Activated CD4-positive, alpha-beta T cell treated with anti-CD3 and anti-CD28 coated beads, Interleukin-2, amount 10 ng/mL, durations not matched to agents 7 days and 5 days (primary cell): Measurements from ENCODE around the gene MLLT6. TPM values are rescaled to one million over a fixed set of nuclear protein-coding genes. Genes with fewer than 3 reads are reported as not detected.
"Not testable (repeated sequence)": the region's sequence is repeated elsewhere in the genome, so short reads cannot be mapped to it uniquely, and the experiment has no call there.

Source experiments
- CTCF ChIA-PET: fragments of 350-600 bp; sonication (Branson Sonifier 250); formaldehyde crosslinking; loops from one replicate; lab custom pipeline; 2021; ENCODE audit warnings: antibody characterized with exemption; lab: Charles Lee
- POLR2A ChIA-PET: fragments of 350-600 bp; sonication (Branson Sonifier 250); formaldehyde crosslinking; loops from one replicate; lab custom pipeline; 2021; ENCODE audit warnings: antibody characterized with exemption; lab: Charles Lee
- DNase-seq: peaks from one replicate; pipeline ENCODE4 v3.0.0-alpha.2; 2020
- H3K27ac Mint-ChIP-seq: one replicate; pipeline ENCODE4 v1.8.0; 2021; ENCODE audit warnings: mild to moderate bottlenecking, moderate library complexity, mixed read lengths
- H3K27me3 Mint-ChIP-seq: one replicate; pipeline ENCODE4 v1.8.0; 2021; ENCODE audit warnings: mixed read lengths
- H3K36me3 Mint-ChIP-seq: one replicate; pipeline ENCODE4 v1.8.0; 2021; ENCODE audit warnings: low read depth, mixed read lengths
- H3K4me1 Mint-ChIP-seq: one replicate; pipeline ENCODE4 v1.8.0; 2021; ENCODE audit warnings: mixed read lengths
- H3K4me3 Mint-ChIP-seq: one replicate; pipeline ENCODE4 v1.8.0; 2021; ENCODE audit warnings: mild to moderate bottlenecking, moderate library complexity, mixed read lengths
- H3K9me3 Mint-ChIP-seq: one replicate; pipeline ENCODE4 v1.8.0; 2021; ENCODE audit warnings: mixed read lengths
- total RNA-seq, 2 experiments: library from RNA; stranded (reverse); gene quantifications; one replicate each; pipeline ENCODE4 v1.2.3, GENCODE V29; 2021

The MLLT6 gene
- total RNA-seq, 2 experiments from 2014 or later = 251 to 264 TPM

DNA sequence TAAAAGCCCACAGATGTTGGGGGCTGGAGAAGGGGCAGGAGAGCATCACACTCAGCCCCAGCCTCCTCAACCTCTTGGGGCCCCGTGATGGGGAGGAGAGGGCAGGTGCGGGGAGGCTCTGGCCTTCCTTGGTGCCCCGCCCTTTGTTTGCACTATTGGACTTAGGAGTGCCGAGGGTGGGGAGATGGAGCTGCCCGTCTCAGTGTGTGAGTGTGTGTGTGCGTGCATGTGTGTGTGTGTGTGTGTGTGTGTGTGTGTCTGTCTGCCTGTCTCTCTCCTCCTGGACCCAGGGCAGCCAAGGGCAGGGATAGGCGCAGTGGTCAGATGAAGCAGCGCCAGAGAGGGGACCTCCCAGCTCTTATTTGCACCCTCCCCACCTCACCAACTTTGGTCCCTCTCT, 21.1 kb downstream of the MLLT6 start:
- H3K36me3 Mint-ChIP-seq = peaks cover 34% of the 10 kb centered on the region
- not testable (repeated sequence) for H3K9me3 Mint-ChIP-seq, DNase-seq, H3K4me3 Mint-ChIP-seq, H3K27me3 Mint-ChIP-seq
- CTCF ChIA-PET = interaction anchor here (1.9 kb wide), 1 partner anchor 10 kb away, joined by 5 read pairs; no protein-coding TSS in a partner anchor
- H3K4me1 Mint-ChIP-seq = peaks cover 55% of the 10 kb centered on the region
- H3K27ac Mint-ChIP-seq = peak overlapping the region; percentile 66
- POLR2A ChIA-PET = interaction anchor here (0.6 kb wide), 1 partner anchor 11 kb away, joined by 4 read pairs; no protein-coding TSS in a partner anchor

DNA sequence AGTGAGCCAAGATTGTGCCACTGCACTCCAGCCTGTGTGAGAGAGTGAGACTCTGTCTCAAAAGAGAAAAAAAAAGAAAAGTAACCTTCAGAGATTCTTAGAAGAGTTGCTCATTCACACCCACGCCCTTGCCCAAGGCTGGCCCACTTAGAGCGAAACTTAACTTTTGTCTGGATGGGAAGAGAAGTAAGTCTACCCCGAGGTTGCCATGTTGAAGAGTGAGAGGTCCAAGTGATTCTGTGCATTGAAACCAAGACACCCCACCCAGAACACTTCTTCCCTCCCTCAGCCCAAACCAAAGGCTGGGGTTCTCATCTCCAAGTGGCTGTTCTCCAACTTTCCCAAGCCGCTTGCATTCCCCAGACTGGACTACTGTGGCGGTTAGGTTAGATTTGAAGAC, 22.7 kb downstream of the MLLT6 start:
- Mint-ChIP-seq H3K4me1 (peaks cover 70% of the 10 kb centered on the region), H3K27me3 (no peaks in the 10 kb centered on the region), H3K4me3 (peak overlapping the region; percentile 42), H3K9me3 (peaks cover 5% of the 10 kb centered on the region), H3K27ac (peak overlapping the region; percentile 87), H3K36me3 (peaks cover 38% of the 10 kb centered on the region)
- CTCF ChIA-PET = interaction anchor here (0.9 to 2.3 kb wide), 8 partner anchors 17 to 479 kb away, joined by 3 to 10 read pairs (median 6); partner anchors contain the start of gene MLLT6
- POLR2A ChIA-PET = interaction anchor here (0.8 kb wide), 1 partner anchor 23 kb away, joined by 3 read pairs; the partner anchor contains the start of gene MLLT6
- DNase-seq = peak; percentile 55

DNA sequence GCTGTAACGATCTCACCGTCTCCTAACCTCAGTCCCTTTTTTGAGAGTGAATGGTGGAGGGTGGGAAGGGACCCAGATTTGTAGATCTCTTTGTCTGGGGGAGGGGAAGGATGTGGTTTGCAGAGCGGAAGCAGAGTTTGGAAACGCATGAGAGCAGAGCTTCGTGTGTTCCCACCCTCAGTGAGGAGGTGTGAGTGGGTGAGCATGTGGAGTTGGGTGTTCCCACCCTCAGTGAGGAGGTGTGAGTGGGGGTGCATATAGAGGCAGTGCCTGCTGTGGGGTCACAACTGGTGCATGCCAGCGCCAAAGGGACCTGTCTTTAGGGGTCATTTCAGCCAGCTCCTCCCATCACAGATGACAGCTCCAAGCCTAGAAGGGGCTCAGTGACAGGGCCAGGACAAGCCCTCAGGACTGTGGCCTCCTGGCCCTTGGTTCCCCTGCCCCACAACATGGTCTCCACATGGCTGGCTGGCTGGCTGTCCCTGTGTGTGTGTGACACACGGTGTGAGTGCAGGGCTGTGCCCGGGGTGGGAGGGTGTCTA, 23.3 kb downstream of the MLLT6 start:
- peaks cover 42% of the 10 kb centered on the region for H3K36me3 Mint-ChIP-seq

DNA sequence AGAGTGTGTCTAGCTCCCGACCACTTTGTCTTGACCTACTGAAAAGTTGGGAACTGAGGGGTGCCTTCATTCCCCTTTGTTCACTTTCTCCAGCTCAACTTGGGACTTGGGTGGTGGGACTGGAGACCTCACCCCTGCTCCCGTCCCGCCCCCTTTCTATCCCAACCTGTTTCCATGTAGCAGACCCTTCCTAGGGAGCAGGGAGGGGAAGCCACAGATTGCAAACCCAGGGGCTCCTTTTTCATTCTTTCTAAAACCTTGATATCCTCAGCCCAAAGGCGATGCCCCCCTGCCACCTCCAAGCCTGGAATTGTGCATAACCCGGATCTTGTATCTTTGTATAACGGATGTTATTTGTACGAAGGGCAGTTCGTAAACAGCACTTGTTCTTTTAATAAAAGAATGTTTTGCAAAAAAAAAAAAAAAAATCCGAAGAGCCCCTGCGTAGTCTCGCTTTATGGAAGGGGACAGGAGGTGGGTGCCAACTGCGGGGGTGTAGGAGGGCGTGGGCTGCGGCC, 24.4 kb downstream of the MLLT6 start:
- no peaks in the 10 kb centered on the region for H3K27me3 Mint-ChIP-seq
- H3K27ac Mint-ChIP-seq = peak overlapping the region; percentile 87
- no peak for DNase-seq
- POLR2A ChIA-PET = interaction anchor here (1.3 to 1.4 kb wide), 2 partner anchors 23 to 25 kb away, joined by 5 to 7 read pairs; partner anchors contain the start of gene MLLT6
- peak overlapping the region; percentile 68 for H3K4me3 Mint-ChIP-seq
- peaks cover 5% of the 10 kb centered on the region for H3K9me3 Mint-ChIP-seq
- H3K4me1 Mint-ChIP-seq = peaks cover 78% of the 10 kb centered on the region
- CTCF ChIA-PET = interaction anchor here (1.2 to 2.3 kb wide), 7 partner anchors 10 to 53 kb away, joined by 4 to 10 read pairs (median 7); partner anchors contain the start of gene MLLT6
- peaks cover 40% of the 10 kb centered on the region for H3K36me3 Mint-ChIP-seq

More for the DNA sequence above, 23.3 kb downstream of the MLLT6 start:
- Mint-ChIP-seq H3K4me3 (peak overlapping the region; percentile 42), H3K4me1 (peaks cover 72% of the 10 kb centered on the region), H3K27ac (peak overlapping the region; percentile 87), H3K9me3 (peaks cover 5% of the 10 kb centered on the region), H3K27me3 (no peaks in the 10 kb centered on the region)
- ChIA-PET POLR2A (interaction anchor here (0.6 to 1.4 kb wide), 5 partner anchors 9 to 24 kb away, joined by 3 to 10 read pairs (median 5); partner anchors contain the start of gene MLLT6), CTCF (interaction anchor here (0.9 to 2.3 kb wide), 13 partner anchors 9 to 478 kb away, joined by 3 to 10 read pairs (median 5); partner anchors contain the start of genes EPOP and MLLT6)
- peak; percentile 84 for DNase-seq

DNA sequence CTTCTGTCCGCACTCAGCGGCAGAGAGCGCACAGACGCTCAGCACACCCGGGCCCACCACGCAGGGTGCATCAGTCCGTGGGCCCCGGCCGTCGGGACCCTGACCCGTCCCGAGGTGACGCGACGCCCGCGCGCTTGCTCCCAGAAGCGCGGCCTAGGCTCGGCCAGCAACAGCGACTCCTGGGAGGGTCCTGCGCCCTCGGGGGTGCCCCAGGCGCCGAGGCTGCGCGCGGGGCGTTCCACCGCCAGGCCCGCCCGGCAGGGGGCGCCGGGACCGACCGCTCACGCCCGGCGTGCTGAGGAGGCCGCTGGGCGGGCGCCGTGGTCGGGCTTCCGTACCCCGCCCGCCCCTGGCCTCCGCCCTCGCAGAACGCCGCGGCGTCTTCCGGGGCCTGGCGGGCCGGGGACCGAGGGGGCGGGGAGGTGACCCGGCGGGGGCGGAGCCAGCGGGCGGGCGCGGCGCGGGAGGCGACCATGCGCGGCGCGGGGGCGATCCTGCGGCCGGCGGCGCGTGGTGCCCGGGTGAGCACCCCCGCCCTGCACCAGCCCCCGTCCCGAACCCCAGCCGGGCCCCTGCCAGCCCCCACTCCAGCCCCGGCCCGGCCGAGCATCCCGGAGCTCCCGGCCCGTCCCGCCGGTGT, 24.9 kb downstream of the MLLT6 start, which contains the start of gene CISD3:
Gene CISD3, plus strand, starts transcription at position 456 of the 640 bp plus-strand sequence. Its CDS starts 18 bp downstream, at position 474.
- DNase-seq = peak; percentile 85
- Mint-ChIP-seq H3K27ac (peak within 1 kb of the TSS; percentile 91), H3K4me1 (peaks cover 77% of the 10 kb centered on the region), H3K27me3 (no peaks in the 10 kb centered on the region), H3K4me3 (peak within 1 kb of the TSS; percentile 97), H3K9me3 (peaks cover 5% of the 10 kb centered on the region), H3K36me3 (peaks cover 37% of the 10 kb centered on the region)
- ChIA-PET POLR2A (no interaction called here), CTCF (interaction anchor here (0.5 to 2.3 kb wide), 7 partner anchors 11 to 303 kb away, joined by 3 to 16 read pairs (median 4); no protein-coding TSS in a partner anchor)

DNA sequence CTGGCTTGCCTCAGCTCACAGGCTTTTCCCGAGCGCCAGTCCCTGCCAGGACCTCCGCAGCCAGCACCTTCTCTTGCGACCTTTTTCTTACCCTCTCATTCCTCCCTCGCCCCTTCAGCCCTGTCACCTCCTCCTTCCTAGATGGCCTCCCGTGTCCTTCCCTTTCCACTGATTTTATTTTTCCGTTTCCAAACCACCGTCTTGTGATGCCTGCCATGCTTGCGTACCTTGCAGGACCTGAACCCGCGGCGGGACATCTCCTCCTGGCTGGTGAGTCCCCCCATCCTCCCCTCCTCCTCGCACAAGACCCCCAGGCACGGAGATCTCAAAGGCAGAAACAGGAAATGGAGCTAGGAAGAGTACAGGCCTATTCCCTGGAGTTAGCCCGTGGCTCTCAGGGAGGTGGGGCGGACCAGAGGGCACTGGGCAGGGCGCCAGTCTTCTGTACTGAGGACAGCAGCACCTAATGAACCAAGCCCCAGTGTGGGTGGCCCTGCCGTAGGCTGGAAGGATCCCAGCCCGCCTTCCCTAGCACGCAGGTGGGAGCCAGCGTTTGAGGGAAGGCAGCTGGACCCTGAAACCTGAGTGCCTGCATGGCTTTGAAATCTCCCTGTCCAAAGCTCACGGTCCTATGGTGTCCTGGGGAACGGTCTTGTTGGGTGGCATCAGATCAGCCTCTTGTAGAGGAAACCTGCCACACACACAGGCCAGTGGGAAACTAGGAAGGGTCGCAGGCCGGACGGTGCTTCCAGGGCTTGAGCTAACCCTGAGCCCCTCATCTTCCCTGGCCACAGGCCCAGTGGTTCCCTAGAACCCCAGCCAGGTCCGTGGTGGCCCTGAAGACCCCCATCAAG, 25.7 kb downstream of the MLLT6 start:
- H3K27me3 Mint-ChIP-seq = no peaks in the 10 kb centered on the region
- peaks cover 72% of the 10 kb centered on the region for H3K4me1 Mint-ChIP-seq
- peaks cover 31% of the 10 kb centered on the region for H3K36me3 Mint-ChIP-seq
- ChIA-PET POLR2A (interaction anchor here (0.6 kb wide), 1 partner anchor 49 kb away, joined by 6 read pairs; no protein-coding TSS in a partner anchor), CTCF (interaction anchor here (0.5 to 2.3 kb wide), 13 partner anchors 9 to 303 kb away, joined by 3 to 16 read pairs (median 3); no protein-coding TSS in a partner anchor)
- H3K4me3 Mint-ChIP-seq = peak overlapping the region; percentile 97
- peak; percentile 31 for DNase-seq
- H3K9me3 Mint-ChIP-seq = peaks cover 5% of the 10 kb centered on the region
- peak overlapping the region; percentile 91 for H3K27ac Mint-ChIP-seq

DNA sequence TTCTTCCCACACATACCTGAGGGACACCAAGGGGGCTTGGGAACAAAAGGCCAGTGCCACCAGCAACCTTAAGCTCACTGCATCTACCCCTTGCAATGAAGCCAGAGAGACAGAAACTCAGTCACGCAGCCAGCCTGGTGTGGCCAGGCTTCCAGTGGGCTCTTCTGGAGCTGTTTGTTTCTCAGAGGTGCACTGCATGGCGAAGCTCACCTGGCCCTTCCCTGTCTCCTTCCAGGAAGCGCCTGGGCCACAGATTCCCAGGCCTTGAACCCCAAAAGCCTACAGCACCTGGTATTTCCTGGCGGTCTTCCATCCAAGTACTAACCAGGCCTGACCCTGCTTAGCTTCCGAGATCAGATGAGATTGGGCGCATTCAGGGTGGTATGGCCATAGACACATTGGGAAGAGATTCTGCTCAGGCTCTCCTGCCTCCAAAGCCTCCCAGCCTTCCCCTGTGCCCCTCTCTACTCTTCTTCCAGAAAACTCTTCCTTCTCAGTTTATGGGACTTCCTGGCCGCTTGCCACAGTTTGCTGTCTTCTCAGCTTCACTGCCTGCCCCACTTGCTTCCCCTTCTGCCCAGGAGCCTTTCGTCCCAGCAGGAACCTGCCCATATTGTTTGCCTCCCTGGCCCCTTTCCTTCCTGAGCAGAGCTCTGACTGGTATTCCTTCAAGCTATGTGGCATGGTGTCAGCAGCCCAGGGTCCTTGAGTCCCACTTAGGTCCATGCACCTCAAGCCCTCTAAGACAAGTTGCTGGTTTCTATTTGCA, 26.6 kb downstream of the MLLT6 start:
- H3K36me3 Mint-ChIP-seq = peaks cover 31% of the 10 kb centered on the region
- peaks cover 67% of the 10 kb centered on the region for H3K4me1 Mint-ChIP-seq
- DNase-seq = no peak
- H3K27ac Mint-ChIP-seq = peak overlapping the region; percentile 91
- CTCF ChIA-PET = interaction anchor here (0.6 to 2.3 kb wide), 10 partner anchors 8 to 174 kb away, joined by 3 to 16 read pairs (median 4); no protein-coding TSS in a partner anchor
- POLR2A ChIA-PET = interaction anchor here (0.6 kb wide), 1 partner anchor 49 kb away, joined by 6 read pairs; no protein-coding TSS in a partner anchor
- H3K4me3 Mint-ChIP-seq = peak overlapping the region; percentile 97
- peaks cover 5% of the 10 kb centered on the region for H3K9me3 Mint-ChIP-seq
- no peaks in the 10 kb centered on the region for H3K27me3 Mint-ChIP-seq

DNA sequence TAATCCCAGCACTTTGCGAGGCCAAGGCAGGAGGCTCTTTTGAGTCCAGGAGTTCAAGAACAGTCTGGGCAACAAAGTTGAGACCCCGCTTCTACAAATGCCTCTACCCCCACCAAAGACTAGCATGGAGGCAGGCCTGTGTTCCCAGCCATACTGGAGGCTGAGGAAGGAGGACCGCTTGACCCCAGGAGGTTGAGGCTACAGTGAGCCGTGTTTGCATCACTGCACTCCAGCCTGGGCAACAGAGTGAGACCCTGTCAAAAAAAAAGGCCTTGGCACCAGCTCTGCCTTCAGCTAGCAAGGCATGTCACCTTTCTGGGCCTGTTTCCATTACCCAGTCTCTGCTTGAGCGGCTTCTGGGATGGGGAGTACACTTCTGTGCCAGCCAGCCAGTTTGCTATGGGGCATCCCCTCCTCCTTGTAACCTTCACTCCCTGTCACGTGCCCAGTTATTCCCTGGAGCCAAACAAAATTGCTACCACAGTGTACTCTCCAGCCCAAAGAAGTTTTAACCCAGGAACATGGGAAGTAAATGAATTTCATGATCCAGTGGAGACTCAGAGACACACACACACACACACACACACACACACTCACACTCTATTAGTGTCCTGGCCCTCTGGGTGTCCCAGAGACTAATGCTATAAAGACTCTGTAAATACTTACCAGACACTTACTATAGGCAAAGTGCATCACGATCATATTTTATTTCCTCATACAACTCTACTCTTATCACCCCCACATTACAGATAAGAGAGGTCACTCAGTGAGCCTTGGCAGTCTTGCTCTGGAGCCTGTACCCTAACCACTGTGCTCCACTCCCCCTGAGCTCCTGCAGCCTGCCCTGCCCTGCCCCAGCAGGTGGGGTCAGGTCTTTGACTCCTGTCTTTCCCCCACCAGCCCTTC, 27.6 kb downstream of the MLLT6 start:
- H3K9me3 Mint-ChIP-seq = peaks cover 5% of the 10 kb centered on the region
- CTCF ChIA-PET = interaction anchor here (0.6 to 2.3 kb wide), 3 partner anchors 7 to 1014 kb away, joined by 3 to 16 read pairs (median 5); no protein-coding TSS in a partner anchor
- no peaks in the 10 kb centered on the region for H3K27me3 Mint-ChIP-seq
- peak overlapping the region; percentile 97 for H3K4me3 Mint-ChIP-seq
- peaks cover 29% of the 10 kb centered on the region for H3K36me3 Mint-ChIP-seq
- H3K27ac Mint-ChIP-seq = peak overlapping the region; percentile 77
- DNase-seq = no peak
- POLR2A ChIA-PET = no interaction called here
- H3K4me1 Mint-ChIP-seq = peaks cover 58% of the 10 kb centered on the region

DNA sequence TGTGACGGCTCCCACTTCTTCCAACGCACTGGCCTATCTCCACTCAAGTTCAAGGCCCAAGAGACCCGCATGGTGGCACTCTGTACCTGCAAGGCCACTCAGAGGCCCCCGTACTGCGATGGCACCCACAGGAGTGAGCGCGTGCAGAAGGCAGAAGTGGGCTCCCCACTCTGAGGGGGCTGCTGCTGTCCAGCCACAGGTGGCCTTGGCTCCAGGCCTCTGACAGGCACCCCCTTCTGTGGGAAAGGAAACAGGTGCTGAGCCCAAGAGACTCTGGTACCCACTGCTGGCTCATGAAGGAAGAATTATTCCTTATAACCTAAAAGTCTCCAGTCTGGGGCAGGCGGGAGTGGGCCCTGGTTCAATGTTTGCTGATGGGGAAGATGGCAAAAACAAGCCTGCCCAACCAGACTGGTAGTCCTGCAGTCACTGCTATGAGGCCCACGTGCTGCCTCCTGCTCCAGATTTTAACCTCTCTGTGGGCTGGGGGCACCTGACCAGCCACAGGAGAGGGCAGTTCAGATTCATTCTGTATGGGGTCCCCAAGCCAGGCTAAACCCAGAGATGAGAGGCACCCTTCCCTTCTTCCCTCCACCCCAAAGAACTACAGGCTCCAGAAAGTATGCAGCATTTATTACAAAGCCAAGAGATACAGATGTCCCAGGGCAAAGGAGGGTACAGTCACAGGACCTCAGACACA, 28.4 kb downstream of the MLLT6 start:
- Mint-ChIP-seq H3K36me3 (peaks cover 21% of the 10 kb centered on the region), H3K9me3 (no peaks in the 10 kb centered on the region), H3K27me3 (no peaks in the 10 kb centered on the region), H3K4me1 (peaks cover 50% of the 10 kb centered on the region), H3K4me3 (no peak overlapping the region), H3K27ac (peak overlapping the region; percentile 62)
- no peak for DNase-seq
- POLR2A ChIA-PET = no interaction called here
- CTCF ChIA-PET = interaction anchor here (1.5 to 4.8 kb wide), 3 partner anchors 20 to 70 kb away, joined by 3 to 57 read pairs (median 8); partner anchors contain the start of gene EPOP
